ENCODE data around the gene SCN4B. TPM values are rescaled to one million over a fixed set of nuclear protein-coding genes. Genes with fewer than 3 reads are reported as not detected.

The SCN4B gene
- total and polyA plus RNA-seq, 4 donors = 12.5 to 31.2 (median 30.6) TPM

DNA sequence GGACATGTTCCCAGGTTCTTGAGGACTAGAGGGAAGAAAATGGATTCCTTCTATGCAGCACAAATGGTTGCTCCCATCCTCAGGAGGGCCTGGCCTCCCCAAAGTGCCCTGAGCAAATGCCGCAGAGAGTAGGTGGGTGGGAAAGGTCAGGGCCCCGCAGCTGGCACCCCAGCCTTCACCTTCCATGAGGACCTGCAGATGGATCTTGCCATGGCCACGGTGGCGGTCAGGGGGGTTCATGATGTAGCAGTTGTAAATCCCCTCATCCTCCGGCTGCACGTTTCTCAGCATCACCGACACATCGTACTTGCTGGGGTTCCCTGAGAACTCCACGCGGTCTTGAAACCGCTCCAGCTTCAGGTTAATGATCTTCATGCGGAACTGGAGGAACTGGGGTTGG is 15.3 kb upstream of the SCN4B start:
- WGBS (ENCODE audit: insufficient coverage) = 85% methylated on average over 5 of the region's 12 CpGs
- H3K9me3 ChIP-seq (ENCODE audit: control insufficient read depth, insufficient read depth, low read length) = no peaks in the 10 kb centered on the region
- DNase-seq (ENCODE audit: low read depth in 4 of 6, low spot score in 6 of 6) = no peak
- no peak overlapping the region for H3K4me3 ChIP-seq (ENCODE audit: low read depth, low read length)
- peaks cover 12% of the 10 kb centered on the region for H3K27me3 ChIP-seq (ENCODE audit: control insufficient read depth, insufficient read depth, low read length)
- peaks cover 30% of the 10 kb centered on the region for H3K36me3 ChIP-seq (ENCODE audit: control insufficient read depth, insufficient read depth, low read length)
- H3K27ac ChIP-seq (ENCODE audit: low read depth, low read length) = no peak overlapping the region
- H3K4me1 ChIP-seq (ENCODE audit: control insufficient read depth, insufficient read depth, low read length) = peaks cover 23% of the 10 kb centered on the region

DNA sequence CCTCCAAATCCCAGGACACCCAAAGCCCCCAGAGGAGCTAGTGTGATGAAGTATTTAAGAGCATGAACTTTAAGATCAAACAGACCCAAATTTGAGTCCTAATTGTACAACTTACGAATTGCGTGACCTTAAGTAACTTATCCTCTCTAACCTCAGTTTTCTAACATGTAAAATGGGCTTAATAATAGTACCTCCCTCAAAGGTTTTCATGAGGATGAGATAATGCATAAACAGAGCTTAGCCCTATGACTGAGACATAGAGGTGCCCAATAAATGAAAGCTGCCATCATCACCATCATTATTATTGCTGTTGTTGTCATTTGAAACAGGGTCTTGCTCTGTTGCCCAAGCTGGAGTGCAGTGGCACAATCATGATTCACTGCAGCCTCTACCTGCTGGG is 14.6 kb upstream of the SCN4B start:
- H3K36me3 ChIP-seq (ENCODE audit: control insufficient read depth, insufficient read depth, low read length) = peaks cover 30% of the 10 kb centered on the region
- H3K4me3 ChIP-seq (ENCODE audit: low read depth, low read length) = no peak overlapping the region
- H3K4me1 ChIP-seq (ENCODE audit: control insufficient read depth, insufficient read depth, low read length) = peaks cover 17% of the 10 kb centered on the region
- DNase-seq (ENCODE audit: low read depth in 4 of 6, low spot score in 6 of 6) = no peak
- no peak overlapping the region for H3K27ac ChIP-seq (ENCODE audit: low read depth, low read length)
- H3K27me3 ChIP-seq (ENCODE audit: control insufficient read depth, insufficient read depth, low read length) = peaks cover 12% of the 10 kb centered on the region
- H3K9me3 ChIP-seq (ENCODE audit: control insufficient read depth, insufficient read depth, low read length) = no peaks in the 10 kb centered on the region
- no CpG with 5 or more reads among the region's 2 CpGs for WGBS (ENCODE audit: insufficient coverage)

DNA sequence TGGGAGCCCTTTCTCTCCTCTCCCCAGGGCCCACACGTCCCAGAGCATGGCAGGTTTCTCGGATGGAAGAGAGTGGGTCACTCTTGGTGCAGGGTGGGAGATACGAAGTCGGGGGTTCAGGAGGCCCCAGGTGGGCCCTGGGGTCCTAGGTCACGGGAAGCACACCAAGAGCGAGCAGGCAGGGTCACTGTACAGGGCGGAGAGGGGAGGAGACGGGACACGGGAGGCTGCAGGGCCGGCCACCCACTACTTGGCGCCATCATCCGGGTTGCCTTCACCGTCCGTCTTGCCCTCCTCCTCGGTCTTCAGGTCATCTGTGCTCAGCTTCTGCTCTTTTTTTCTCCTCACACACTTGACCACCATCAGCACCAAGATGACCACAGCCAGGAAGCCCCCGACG is 14.0 kb upstream of the SCN4B start:
- Histone ChIP-seq H3K36me3 (ENCODE audit: control insufficient read depth, insufficient read depth, low read length) (peaks cover 30% of the 10 kb centered on the region), H3K27ac (ENCODE audit: low read depth, low read length) (no peak overlapping the region), H3K27me3 (ENCODE audit: control insufficient read depth, insufficient read depth, low read length) (peaks cover 12% of the 10 kb centered on the region), H3K4me1 (ENCODE audit: control insufficient read depth, insufficient read depth, low read length) (peaks cover 11% of the 10 kb centered on the region), H3K4me3 (ENCODE audit: low read depth, low read length) (no peak overlapping the region), H3K9me3 (ENCODE audit: control insufficient read depth, insufficient read depth, low read length) (no peaks in the 10 kb centered on the region)
- WGBS (ENCODE audit: insufficient coverage) = 85% methylated on average over 11 of the region's 17 CpGs
- no peak for DNase-seq (ENCODE audit: low read depth in 4 of 6, low spot score in 6 of 6)

- no CpG with 5 or more reads among the region's 2 CpGs for WGBS (ENCODE audit: insufficient coverage)
These were observed 12.3 kb upstream of the SCN4B start for GRCh38 chr11:118164885-118165284.

DNA sequence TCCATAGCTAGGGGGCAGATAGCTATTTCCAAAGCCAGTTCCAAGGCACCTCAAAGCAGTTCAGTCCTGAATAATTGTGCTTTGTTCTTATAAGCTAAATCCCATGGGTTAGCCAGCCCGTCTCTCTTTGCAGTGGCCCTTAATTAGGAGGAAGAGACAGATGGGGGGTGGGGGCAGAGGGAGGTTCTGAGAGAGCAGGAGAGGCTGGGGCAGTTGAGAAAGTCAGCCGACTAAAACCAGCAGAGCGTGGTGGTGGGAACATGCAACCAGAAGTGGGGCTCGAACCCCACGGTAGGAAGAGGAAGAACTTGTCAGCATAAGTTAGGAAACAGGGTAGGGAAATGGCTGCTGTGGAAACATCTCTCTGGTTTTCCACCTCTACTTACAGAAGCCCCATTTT is 10.9 kb upstream of the SCN4B start:
- WGBS (ENCODE audit: insufficient coverage) = 44% methylated on average over 3 of the region's 5 CpGs
- Histone ChIP-seq H3K36me3 (ENCODE audit: control insufficient read depth, insufficient read depth, low read length) (peaks cover 27% of the 10 kb centered on the region), H3K4me3 (ENCODE audit: low read depth, low read length) (no peak overlapping the region), H3K27me3 (ENCODE audit: control insufficient read depth, insufficient read depth, low read length) (peaks cover 12% of the 10 kb centered on the region), H3K27ac (ENCODE audit: low read depth, low read length) (no peak overlapping the region), H3K4me1 (ENCODE audit: control insufficient read depth, insufficient read depth, low read length) (no peaks in the 10 kb centered on the region), H3K9me3 (ENCODE audit: control insufficient read depth, insufficient read depth, low read length) (no peaks in the 10 kb centered on the region)
- no peak for DNase-seq (ENCODE audit: low read depth in 4 of 6, low spot score in 6 of 6)

More at GRCh38 chr11:118164885-118165284, 12.3 kb upstream of the SCN4B start:
- DNase-seq (ENCODE audit: low read depth in 4 of 6, low spot score in 6 of 6) = no peak
- Histone ChIP-seq H3K27ac (ENCODE audit: low read depth, low read length) (no peak overlapping the region), H3K4me3 (ENCODE audit: low read depth, low read length) (no peak overlapping the region), H3K4me1 (ENCODE audit: control insufficient read depth, insufficient read depth, low read length) (no peaks in the 10 kb centered on the region), H3K9me3 (ENCODE audit: control insufficient read depth, insufficient read depth, low read length) (no peaks in the 10 kb centered on the region), H3K27me3 (ENCODE audit: control insufficient read depth, insufficient read depth, low read length) (no peaks in the 10 kb centered on the region), H3K36me3 (ENCODE audit: control insufficient read depth, insufficient read depth, low read length) (peaks cover 30% of the 10 kb centered on the region)

GRCh38 chr11:118162846-118163245 is 10.2 kb upstream of the SCN4B start:
- Histone ChIP-seq H3K36me3 (ENCODE audit: control insufficient read depth, insufficient read depth, low read length) (peaks cover 20% of the 10 kb centered on the region), H3K4me1 (ENCODE audit: control insufficient read depth, insufficient read depth, low read length) (no peaks in the 10 kb centered on the region), H3K4me3 (ENCODE audit: low read depth, low read length) (no peak overlapping the region), H3K27me3 (ENCODE audit: control insufficient read depth, insufficient read depth, low read length) (peaks cover 18% of the 10 kb centered on the region), H3K9me3 (ENCODE audit: control insufficient read depth, insufficient read depth, low read length) (no peaks in the 10 kb centered on the region), H3K27ac (ENCODE audit: low read depth, low read length) (no peak overlapping the region)
- WGBS (ENCODE audit: insufficient coverage) = 75% methylated on average over 1 of the region's 3 CpGs
- no peak for DNase-seq (ENCODE audit: low read depth in 4 of 6, low spot score in 6 of 6)

GRCh38 chr11:118161786-118162185 is 9.2 kb upstream of the SCN4B start:
- H3K27me3 ChIP-seq (ENCODE audit: control insufficient read depth, insufficient read depth, low read length) = peaks cover 29% of the 10 kb centered on the region
- 69% methylated on average over 6 of the region's 6 CpGs for WGBS (ENCODE audit: insufficient coverage)

DNA sequence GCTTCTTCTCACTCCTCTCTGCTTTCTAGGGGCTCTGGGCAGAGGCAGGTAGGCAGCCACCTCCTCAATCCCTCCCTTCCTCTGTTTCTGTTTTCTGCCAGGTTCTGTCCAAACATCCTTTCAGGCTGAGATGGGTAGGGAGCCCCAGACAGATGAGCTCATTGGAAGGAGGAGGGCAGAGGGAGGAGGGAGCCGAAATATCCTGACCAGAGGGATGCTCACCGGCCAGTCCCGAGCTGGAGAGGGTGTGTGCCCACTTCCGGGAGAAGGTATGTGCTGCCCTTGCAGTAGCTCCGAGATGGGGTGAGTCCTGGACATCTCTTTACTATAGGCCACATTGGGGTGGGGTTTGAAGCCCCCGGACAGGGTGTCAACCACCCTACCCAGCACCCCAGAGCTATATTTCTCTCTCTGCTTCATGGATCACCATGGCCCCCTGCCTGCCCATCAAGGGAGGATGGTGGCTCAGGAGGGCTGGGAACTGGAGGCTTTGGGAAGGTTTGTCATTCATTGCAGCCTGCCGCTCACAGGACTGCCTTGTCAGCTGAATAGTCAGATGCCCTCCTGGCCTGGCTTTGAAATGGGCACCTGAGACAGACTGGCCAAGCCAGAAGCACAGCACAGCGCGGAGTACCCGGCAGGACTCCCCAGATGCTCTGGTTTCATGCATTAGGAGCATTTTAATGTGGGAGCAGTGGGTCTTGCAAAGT is 4.7 kb upstream of the SCN4B start:
- WGBS (ENCODE audit: insufficient coverage) = 24% methylated on average over 6 of the region's 10 CpGs
- Histone ChIP-seq H3K27me3 (ENCODE audit: control insufficient read depth, insufficient read depth, low read length) (peaks cover 67% of the 10 kb centered on the region), H3K36me3 (ENCODE audit: control insufficient read depth, insufficient read depth, low read length) (no peaks in the 10 kb centered on the region), H3K4me1 (ENCODE audit: control insufficient read depth, insufficient read depth, low read length) (peaks cover 36% of the 10 kb centered on the region), H3K9me3 (ENCODE audit: control insufficient read depth, insufficient read depth, low read length) (no peaks in the 10 kb centered on the region), H3K4me3 (ENCODE audit: low read depth, low read length) (no peak overlapping the region), H3K27ac (ENCODE audit: low read depth, low read length) (no peak overlapping the region)
- no peak for DNase-seq (ENCODE audit: low read depth in 4 of 6, low spot score in 6 of 6)

More at GRCh38 chr11:118161786-118162185, 9.2 kb upstream of the SCN4B start:
- Histone ChIP-seq H3K27ac (ENCODE audit: low read depth, low read length) (no peak overlapping the region), H3K4me1 (ENCODE audit: control insufficient read depth, insufficient read depth, low read length) (peaks cover 10% of the 10 kb centered on the region), H3K9me3 (ENCODE audit: control insufficient read depth, insufficient read depth, low read length) (no peaks in the 10 kb centered on the region), H3K4me3 (ENCODE audit: low read depth, low read length) (no peak overlapping the region), H3K36me3 (ENCODE audit: control insufficient read depth, insufficient read depth, low read length) (peaks cover 16% of the 10 kb centered on the region)
- DNase-seq (ENCODE audit: low read depth in 4 of 6, low spot score in 6 of 6) = no peak

GRCh38 chr11:118156531-118157185 is 4.0 kb upstream of the SCN4B start:
- no peak overlapping the region for H3K27ac ChIP-seq (ENCODE audit: low read depth, low read length)
- H3K36me3 ChIP-seq (ENCODE audit: control insufficient read depth, insufficient read depth, low read length) = no peaks in the 10 kb centered on the region
- no peak for DNase-seq (ENCODE audit: low read depth in 4 of 6, low spot score in 6 of 6)
- H3K9me3 ChIP-seq (ENCODE audit: control insufficient read depth, insufficient read depth, low read length) = no peaks in the 10 kb centered on the region
- H3K4me1 ChIP-seq (ENCODE audit: control insufficient read depth, insufficient read depth, low read length) = peaks cover 42% of the 10 kb centered on the region
- no peak overlapping the region for H3K4me3 ChIP-seq (ENCODE audit: low read depth, low read length)
- 3% methylated on average over 12 of the region's 21 CpGs for WGBS (ENCODE audit: insufficient coverage)
- H3K27me3 ChIP-seq (ENCODE audit: control insufficient read depth, insufficient read depth, low read length) = peaks cover 73% of the 10 kb centered on the region
